Cardiac fibroblast (primary cell): ENCODE measurements around the gene SZRD1.
A peak's percentile ranks its signal among the peaks of the same experiment; 100 is the strongest.
"Not testable (repeated sequence)": the region's sequence is repeated elsewhere in the genome, so short reads cannot be mapped to it uniquely, and the experiment has no call there.

Experiments
- DNase-seq, 2 donors: peaks; one replicate each; pipeline versions ENCODE4 v3.0.0 to v3.0.0-alpha.2; 2010; ENCODE audit warnings: low read depth in 2 of 2
- H3K4me3 ChIP-seq, 2 donors: replicated peaks in 1 of 2; 1 replicate in 1 of 2; 2 replicates in 1 of 2; pipeline ENCODE4 v1.5.1; 2011; ENCODE audit warnings: low read depth in 2 of 2, low read length in 2 of 2, mild to moderate bottlenecking in 2 of 2, moderate library complexity in 1 of 2
- CTCF ChIP-seq: IDR thresholded peaks from one replicate; pipeline ENCODE4 v1.5.1; 2011; ENCODE audit warnings: low read depth, mild to moderate bottlenecking, low read length, inconsistent platforms

Gene SZRD1

GRCh38 chr1:16351994-16352841 is 14.8 kb upstream of the SZRD1 start, which contains the start of gene FBXO42:
FBXO42 (minus strand) TSS chr1:16352480; CDS start chr1:16315418, 37,062 bp downstream.
- peak within 1 kb of the TSS; percentile 94 to 95 for H3K4me3 ChIP-seq
- no peak for TF ChIP-seq CTCF
- DNase-seq, result peak; percentile 90 to 95

GRCh38 chr1:16352842-16353535 is 14.1 kb upstream of the SZRD1 start:
- no peak for TF ChIP-seq CTCF
- no peak for DNase-seq
- H3K4me3 ChIP-seq, result peak overlapping the region; percentile 37 to 95

GRCh38 chr1:16354619-16355018 is 12.4 kb upstream of the SZRD1 start:
- TF ChIP-seq CTCF, result no peak
- H3K4me3 ChIP-seq, result no peak overlapping the region
- no peak for DNase-seq

GRCh38 chr1:16356867-16357266 is 10.2 kb upstream of the SZRD1 start:
- TF ChIP-seq CTCF, result no peak
- no peak for DNase-seq

GRCh38 chr1:16365146-16365498 is 1.9 kb upstream of the SZRD1 start:
- not testable (repeated sequence) for H3K4me3 ChIP-seq
- DNase-seq, result peak; percentile 22 to 95

More at GRCh38 chr1:16356867-16357266, 10.2 kb upstream of the SZRD1 start:
- no peak overlapping the region for H3K4me3 ChIP-seq

GRCh38 chr1:16367258-16367967 is 371 bp downstream of the SZRD1 start:
- TF ChIP-seq CTCF, result no peak
- peak; percentile 93 to 95 for DNase-seq
- H3K4me3 ChIP-seq, result peak overlapping the region; percentile 69 to 85
